Activated CD4-positive, alpha-beta T cell treated with anti-CD3 and anti-CD28 coated beads for 36 hours (primary cell): ENCODE measurements around the gene MED17. TPM values are rescaled to one million over a fixed set of nuclear protein-coding genes. Genes with fewer than 3 reads are reported as not detected.
A peak's percentile ranks its signal among the peaks of the same experiment; 100 is the strongest.
"Not testable (repeated sequence)": the region's sequence is repeated elsewhere in the genome, so short reads cannot be mapped to it uniquely, and the experiment has no call there.

Source experiments
- ATAC-seq: fragments of 200-7000 bp; cut with Tn5 transposase; one replicate; pipeline ENCODE4 v1.10.0; 2021; ENCODE audit warnings: mild to moderate bottlenecking, moderate library complexity
- CTCF ChIA-PET: fragments of 350-600 bp; sonication (Branson Sonifier 250); formaldehyde crosslinking; loops from one replicate; lab custom pipeline; 2021; ENCODE audit warnings: antibody characterized with exemption; lab: Charles Lee
- POLR2A ChIA-PET: fragments of 350-600 bp; sonication (Branson Sonifier 250); formaldehyde crosslinking; loops from one replicate; lab custom pipeline; 2021; ENCODE audit warnings: antibody characterized with exemption, inconsistent platforms; lab: Charles Lee
- DNase-seq: peaks from one replicate; pipeline ENCODE4 v3.0.0-alpha.2; 2020
- H3K27ac Mint-ChIP-seq: one replicate; pipeline ENCODE4 v1.8.0; 2021; ENCODE audit warnings: mixed read lengths
- H3K27me3 Mint-ChIP-seq: one replicate; pipeline ENCODE4 v1.8.0; 2021; ENCODE audit warnings: mixed read lengths
- H3K36me3 Mint-ChIP-seq: one replicate; pipeline ENCODE4 v1.8.0; 2021; ENCODE audit warnings: low read depth, mixed read lengths
- H3K4me1 Mint-ChIP-seq: one replicate; pipeline ENCODE4 v1.8.0; 2021; ENCODE audit warnings: mixed read lengths
- H3K4me3 Mint-ChIP-seq: one replicate; pipeline ENCODE4 v1.8.0; 2021; ENCODE audit warnings: mild to moderate bottlenecking, moderate library complexity, mixed read lengths
- H3K9me3 Mint-ChIP-seq: one replicate; pipeline ENCODE4 v1.8.0; 2021; ENCODE audit warnings: low read depth, mixed read lengths
- intact Hi-C, 2 experiments: fragments of 100-400 bp; cut with DNase I in 1 of 2; cut with micrococcal nuclease in 1 of 2; formaldehyde crosslinking; loops; one replicate each; pipeline versions ENCODE4 v1.14.2 to v1.15.1; 2022 to 2024; cut with DNase I, micrococcal nuclease
- total RNA-seq, 2 experiments: library from RNA; stranded (reverse); gene quantifications; one replicate each; pipeline ENCODE4 v1.2.3, GENCODE V29; 2021

MED17 gene
- total RNA-seq, 2 experiments from 2014 or later = 28.6 to 29.9 TPM

GRCh38 chr11:93741094-93741881 is 42.8 kb upstream of the MED17 start, which contains the start of the genes C11orf54 and TAF1D:
Gene C11orf54 (plus strand): TSS chr11:93741672. CDS start chr11:93747394, 5,722 bp downstream.
Gene TAF1D (minus strand): TSS chr11:93741495. CDS start chr11:93739304, 2,191 bp downstream.
- POLR2A ChIA-PET = interaction anchor here (0.5 to 3.6 kb wide), 13 partner anchors 10 to 753 kb away, joined by 3 to 62 read pairs (median 4); partner anchors contain the start of genes ANKRD49, CEP295, MED17 and MRE11
- peak; percentile 80 for ATAC-seq
- peak; percentile 97 for DNase-seq
- Mint-ChIP-seq H3K36me3 (peaks cover 56% of the 10 kb centered on the region), H3K27me3 (no peaks in the 10 kb centered on the region), H3K4me3 (peak within 1 kb of the TSS; percentile 99), H3K4me1 (peaks cover 38% of the 10 kb centered on the region), H3K9me3 (no peaks in the 10 kb centered on the region), H3K27ac (peak within 1 kb of the TSS; percentile 98)
- CTCF ChIA-PET = interaction anchor here (0.8 to 3.4 kb wide), 4 partner anchors 9 to 74 kb away, joined by 3 to 23 read pairs (median 8); partner anchors contain the start of gene MED17
- intact Hi-C loops = loop anchor here (1.0 to 5.0 kb wide), 8 partner anchors 43 to 803 kb away; partner anchors contain the start of genes CEP295 (in 2 of the 2), MED17 (in 2 of the 2), SLC36A4 (in 2 of the 2) and ANKRD49 (in 1 of the 2)

GRCh38 chr11:93741882-93742226 is 42.2 kb upstream of the MED17 start:
- H3K36me3 Mint-ChIP-seq = peaks cover 52% of the 10 kb centered on the region
- DNase-seq (no peak), ATAC-seq (peak; percentile 5)
- H3K9me3 Mint-ChIP-seq = no peaks in the 10 kb centered on the region
- ChIA-PET CTCF (interaction anchor here (0.7 to 3.4 kb wide), 4 partner anchors 9 to 42 kb away, joined by 3 to 23 read pairs (median 8); partner anchors contain the start of gene MED17), POLR2A (interaction anchor here (0.5 to 3.6 kb wide), 13 partner anchors 11 to 752 kb away, joined by 3 to 62 read pairs (median 4); partner anchors contain the start of genes ANKRD49, CEP295, MED17 and MRE11)
- H3K27me3 Mint-ChIP-seq = no peaks in the 10 kb centered on the region
- peaks cover 34% of the 10 kb centered on the region for H3K4me1 Mint-ChIP-seq
- H3K27ac Mint-ChIP-seq = peak overlapping the region; percentile 98
- peak overlapping the region; percentile 99 for H3K4me3 Mint-ChIP-seq
- intact Hi-C loops = loop anchor here (1.0 to 5.0 kb wide), 8 partner anchors 42 to 802 kb away; partner anchors contain the start of genes CEP295 (in 2 of the 2), MED17 (in 2 of the 2), SLC36A4 (in 2 of the 2) and ANKRD49 (in 1 of the 2)

GRCh38 chr11:93743291-93743690 is 40.8 kb upstream of the MED17 start:
- DNase-seq (no peak), ATAC-seq (no peak)
- Mint-ChIP-seq H3K27ac (no peak overlapping the region), H3K9me3 (no peaks in the 10 kb centered on the region), H3K27me3 (no peaks in the 10 kb centered on the region), H3K4me1 (peaks cover 22% of the 10 kb centered on the region), H3K36me3 (peaks cover 37% of the 10 kb centered on the region), H3K4me3 (peak overlapping the region; percentile 48)
- intact Hi-C loops = loop anchor here in 1 of 2 experiments (5.0 kb wide), 2 partner anchors 546 to 799 kb away; partner anchors contain the start of genes FUT4 and SLC36A4
- CTCF ChIA-PET = no interaction called here
- POLR2A ChIA-PET = interaction anchor here (3.6 kb wide), 1 partner anchor 40 kb away, joined by 62 read pairs; the partner anchor contains the start of gene MED17

- peaks cover 24% of the 10 kb centered on the region for H3K36me3 Mint-ChIP-seq
- ChIA-PET CTCF (no interaction called here), POLR2A (no interaction called here)
- intact Hi-C loops = loop anchor here in 1 of 2 experiments (5.0 kb wide), 2 partner anchors 547 to 798 kb away; partner anchors contain the start of genes FUT4 and SLC36A4
- ATAC-seq (no peak), DNase-seq (no peak)
- no peak overlapping the region for H3K4me3 Mint-ChIP-seq
- no peaks in the 10 kb centered on the region for H3K27me3 Mint-ChIP-seq
- H3K27ac Mint-ChIP-seq = no peak overlapping the region
- H3K9me3 Mint-ChIP-seq = no peaks in the 10 kb centered on the region
- peaks cover 19% of the 10 kb centered on the region for H3K4me1 Mint-ChIP-seq
Measured at GRCh38 chr11:93744669-93745004, 39.4 kb upstream of the MED17 start.

GRCh38 chr11:93745005-93745755 is 38.9 kb upstream of the MED17 start:
- ATAC-seq, H3K9me3 Mint-ChIP-seq, H3K4me3 Mint-ChIP-seq, H3K27me3 Mint-ChIP-seq, POLR2A ChIA-PET, DNase-seq, H3K27ac Mint-ChIP-seq, intact Hi-C loops: not testable (repeated sequence)
- peaks cover 18% of the 10 kb centered on the region for H3K36me3 Mint-ChIP-seq
- peaks cover 19% of the 10 kb centered on the region for H3K4me1 Mint-ChIP-seq
- CTCF ChIA-PET = interaction anchor here (0.6 kb wide), 1 partner anchor 35 kb away, joined by 3 read pairs; no protein-coding TSS in a partner anchor

- H3K27me3 Mint-ChIP-seq = no peaks in the 10 kb centered on the region
- no peaks in the 10 kb centered on the region for H3K9me3 Mint-ChIP-seq
- intact Hi-C loops = no loop called here
- ChIA-PET POLR2A (no interaction called here), CTCF (interaction anchor here (0.6 kb wide), 1 partner anchor 34 kb away, joined by 3 read pairs; no protein-coding TSS in a partner anchor)
- H3K36me3 Mint-ChIP-seq = peaks cover 12% of the 10 kb centered on the region
- no peak for ATAC-seq
- DNase-seq = no peak
- H3K27ac Mint-ChIP-seq = no peak overlapping the region
- no peak overlapping the region for H3K4me3 Mint-ChIP-seq
- H3K4me1 Mint-ChIP-seq = peaks cover 19% of the 10 kb centered on the region
Measured at GRCh38 chr11:93746101-93746500, 38.0 kb upstream of the MED17 start.

- Mint-ChIP-seq H3K4me3 (no peak overlapping the region), H3K4me1 (peaks cover 19% of the 10 kb centered on the region), H3K9me3 (no peaks in the 10 kb centered on the region), H3K27ac (no peak overlapping the region), H3K27me3 (no peaks in the 10 kb centered on the region), H3K36me3 (peaks cover 9% of the 10 kb centered on the region)
- ChIA-PET POLR2A (no interaction called here), CTCF (no interaction called here)
- DNase-seq (no peak), ATAC-seq (no peak)
- intact Hi-C loops = no loop called here
Measured at GRCh38 chr11:93747122-93747521, 37.0 kb upstream of the MED17 start.

- no peak overlapping the region for H3K27ac Mint-ChIP-seq
- ChIA-PET POLR2A (interaction anchor here (0.6 kb wide), 1 partner anchor 23 kb away, joined by 5 read pairs; no protein-coding TSS in a partner anchor), CTCF (no interaction called here)
- ATAC-seq = no peak
- no peaks in the 10 kb centered on the region for H3K9me3 Mint-ChIP-seq
- DNase-seq = no peak
- H3K4me1 Mint-ChIP-seq = peaks cover 2% of the 10 kb centered on the region
- intact Hi-C loops = no loop called here
- H3K36me3 Mint-ChIP-seq = peaks cover 5% of the 10 kb centered on the region
- no peak overlapping the region for H3K4me3 Mint-ChIP-seq
- H3K27me3 Mint-ChIP-seq = no peaks in the 10 kb centered on the region
Measured at GRCh38 chr11:93751001-93751400, 33.1 kb upstream of the MED17 start.

GRCh38 chr11:93753241-93753640 is 30.8 kb upstream of the MED17 start:
- Mint-ChIP-seq H3K27ac (no peak overlapping the region), H3K9me3 (no peaks in the 10 kb centered on the region), H3K27me3 (no peaks in the 10 kb centered on the region), H3K36me3 (peaks cover 16% of the 10 kb centered on the region), H3K4me3 (no peak overlapping the region), H3K4me1 (no peaks in the 10 kb centered on the region)
- CTCF ChIA-PET = no interaction called here
- POLR2A ChIA-PET = no interaction called here
- ATAC-seq (no peak), DNase-seq (no peak)
- intact Hi-C loops = no loop called here

- H3K9me3 Mint-ChIP-seq = no peaks in the 10 kb centered on the region
- H3K4me3 Mint-ChIP-seq = no peak overlapping the region
- H3K4me1 Mint-ChIP-seq = no peaks in the 10 kb centered on the region
- ChIA-PET POLR2A (no interaction called here), CTCF (interaction anchor here (0.7 kb wide), 1 partner anchor 179 kb away, joined by 3 read pairs; no protein-coding TSS in a partner anchor)
- H3K27ac Mint-ChIP-seq = no peak overlapping the region
- H3K27me3 Mint-ChIP-seq = no peaks in the 10 kb centered on the region
- H3K36me3 Mint-ChIP-seq = peaks cover 31% of the 10 kb centered on the region
- no peak for DNase-seq
- intact Hi-C loops = no loop called here
- ATAC-seq = no peak
Measured at GRCh38 chr11:93756748-93757147, 27.3 kb upstream of the MED17 start.

GRCh38 chr11:93757301-93757700 is 26.8 kb upstream of the MED17 start:
- no peaks in the 10 kb centered on the region for H3K9me3 Mint-ChIP-seq
- no peaks in the 10 kb centered on the region for H3K27me3 Mint-ChIP-seq
- H3K36me3 Mint-ChIP-seq = peaks cover 31% of the 10 kb centered on the region
- ChIA-PET POLR2A (no interaction called here), CTCF (no interaction called here)
- ATAC-seq = no peak
- intact Hi-C loops = no loop called here
- H3K27ac Mint-ChIP-seq = no peak overlapping the region
- H3K4me1 Mint-ChIP-seq = no peaks in the 10 kb centered on the region
- H3K4me3 Mint-ChIP-seq = no peak overlapping the region
- no peak for DNase-seq
